Ureter (tissue), 1 donor: ENCODE measurements around the gene GSTM5. TPM values are rescaled to one million over a fixed set of nuclear protein-coding genes. Genes with fewer than 3 reads are reported as not detected.
"Not testable (repeated sequence)": the region's sequence is repeated elsewhere in the genome, so short reads cannot be mapped to it uniquely, and the experiment has no call there.

Experiments
- DNase-seq: peaks from one replicate; pipeline ENCODE4 v3.0.0-alpha.2; 2020; ENCODE audit warnings: low spot score
- total RNA-seq: library from RNA; stranded (reverse); gene quantifications from one replicate; pipeline ENCODE4 v1.2.4, GENCODE V29; 2023
- donor health status: DM: yes; HTN: yes; CAD: no.

GSTM5 gene
- 11.6 TPM for total RNA-seq

DNA sequence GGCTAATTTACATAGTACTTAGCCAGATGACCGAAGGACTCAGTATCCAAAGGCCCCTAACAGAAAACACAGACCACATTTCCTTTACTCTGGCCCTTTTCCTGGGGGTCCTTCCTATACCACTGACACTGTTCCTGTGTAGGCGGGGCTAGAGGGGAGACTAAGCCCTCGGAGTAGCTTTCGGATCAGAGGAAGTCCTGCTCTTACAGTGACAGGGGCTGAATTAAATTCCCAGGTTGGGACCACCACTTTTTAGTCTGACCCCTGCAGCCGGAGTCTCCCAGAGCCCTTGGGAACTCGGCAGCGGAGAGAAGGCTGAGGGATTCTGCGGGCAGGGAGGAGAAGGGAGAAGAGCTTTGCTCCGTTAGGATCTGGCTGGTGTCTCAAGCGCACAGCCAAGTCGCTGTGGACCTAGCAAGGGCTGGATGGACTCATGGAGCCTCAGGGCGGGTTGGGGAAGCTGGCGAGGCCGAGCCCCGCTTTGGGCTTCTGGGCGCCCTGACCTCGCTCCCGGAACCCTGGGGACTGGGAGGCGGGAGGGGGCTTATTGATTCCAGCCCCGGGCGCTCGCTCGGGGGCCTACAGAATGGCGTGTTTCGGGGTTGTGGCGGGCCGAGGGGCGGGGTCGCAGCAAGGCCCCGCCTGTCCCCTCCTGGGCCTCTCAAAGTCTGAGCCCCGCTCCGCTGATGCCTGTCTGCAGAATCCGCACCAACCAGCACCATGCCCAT, at the start of gene GSTM5:
GSTM5 (plus strand) TSS at position 659 of the 728 bp plus-strand sequence; CDS start at position 721, 62 bp downstream.
- DNase-seq: not testable (repeated sequence)

DNA sequence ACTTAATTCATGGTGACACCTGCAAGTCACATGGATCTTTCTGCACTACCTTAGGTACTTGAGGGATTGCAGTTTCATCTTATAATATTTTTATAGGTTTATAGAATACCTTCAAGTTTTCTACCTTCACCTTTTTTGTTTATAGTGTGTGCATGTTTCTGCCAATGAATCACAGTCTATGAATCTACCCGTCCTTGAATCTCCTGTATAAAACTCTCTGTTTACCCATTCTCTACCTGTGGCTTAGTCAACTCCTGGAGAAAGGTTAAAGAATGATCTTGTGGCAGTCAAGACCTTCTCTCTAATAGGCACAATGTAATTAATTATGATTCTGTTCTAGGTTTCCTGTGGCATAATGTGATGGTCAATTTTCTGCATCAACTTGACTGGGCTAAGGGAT, 47.4 kb upstream of the GSTM5 start:
- no peak for DNase-seq

DNA sequence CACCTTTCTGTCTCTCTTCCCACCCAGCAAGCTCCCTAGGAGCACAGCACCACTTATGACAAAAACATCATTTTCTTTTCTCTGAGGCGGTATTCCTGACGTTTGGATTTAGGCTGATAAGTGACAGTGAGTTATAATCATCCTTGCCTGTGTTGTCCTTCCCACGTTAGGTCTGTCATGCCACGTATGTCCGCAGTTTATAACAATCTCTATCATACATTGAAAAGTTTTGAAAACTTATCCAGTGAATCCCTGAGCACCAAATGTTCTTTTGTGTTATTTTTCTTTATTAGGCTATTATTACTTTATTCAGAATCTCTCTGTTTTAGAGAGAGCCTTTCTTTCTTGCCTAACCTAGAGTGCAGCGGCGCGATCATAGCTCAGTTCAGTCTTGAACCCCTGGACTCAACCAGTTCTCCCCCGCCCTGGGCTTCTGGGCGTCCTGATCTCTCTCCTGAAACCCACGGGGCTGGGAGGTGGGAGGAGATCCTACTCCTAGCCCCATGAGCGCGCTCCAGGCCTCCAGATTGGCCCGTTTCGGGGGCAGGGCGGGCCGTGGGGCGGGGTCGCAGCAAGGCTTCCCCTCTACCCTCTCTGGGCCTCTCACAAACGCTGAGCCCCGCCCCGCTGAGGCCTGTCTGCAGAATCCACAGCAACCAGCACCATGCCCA, 44.5 kb upstream of the GSTM5 start, which contains the start of gene GSTM2:
GSTM2 (plus strand) TSS at position 606 of the 671 bp plus-strand sequence; CDS start at position 665, 59 bp downstream.
- DNase-seq: peak; percentile 93

- DNase-seq: no peak
Observed at GRCh38 chr1:109668123-109668775, 43.8 kb upstream of the GSTM5 start.

- DNase-seq: no peak
Observed at GRCh38 chr1:109669246-109669948, 42.7 kb upstream of the GSTM5 start.

DNA sequence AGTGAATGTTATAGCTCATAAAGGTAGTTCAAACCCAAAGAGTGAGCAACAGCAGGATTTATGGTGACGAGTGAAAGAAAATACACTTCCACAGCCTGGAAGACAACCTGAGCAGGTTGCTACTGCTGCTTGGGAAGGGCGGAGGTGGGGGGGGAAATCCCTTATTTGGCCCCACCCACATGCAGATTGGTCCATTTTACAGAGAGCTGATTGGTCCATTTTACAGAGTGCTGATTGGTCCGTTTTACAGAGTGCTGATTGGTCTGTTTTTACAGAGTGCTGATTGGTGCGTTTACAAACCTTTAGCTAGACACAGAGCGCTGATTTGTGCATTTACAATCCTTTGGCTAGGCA, 42.1 kb upstream of the GSTM5 start:
- DNase-seq: not testable (repeated sequence)

- DNase-seq: no peak
Observed at GRCh38 chr1:109671067-109671466, 41.0 kb upstream of the GSTM5 start.

DNA sequence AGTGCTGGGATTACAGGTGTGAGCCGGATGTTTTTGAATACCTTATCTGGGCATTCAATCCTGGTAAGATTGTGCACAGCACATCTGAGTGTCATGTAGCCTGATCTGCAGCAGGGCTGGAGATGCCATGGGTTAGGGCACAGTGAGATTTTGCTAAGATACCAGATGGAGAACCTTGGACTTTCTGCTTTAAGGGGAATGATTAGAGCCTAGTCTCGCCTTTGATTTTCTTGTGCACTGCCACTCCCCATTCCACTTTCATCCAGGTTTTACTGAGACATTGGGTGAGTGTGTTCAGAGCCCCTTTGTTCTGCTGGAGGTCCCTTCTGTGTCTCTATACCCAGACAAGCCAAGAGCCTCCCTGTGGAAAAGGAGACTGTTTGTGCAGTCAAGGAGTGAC, 38.2 kb upstream of the GSTM5 start:
- not testable (repeated sequence) for DNase-seq

- DNase-seq: not testable (repeated sequence)
Observed at GRCh38 chr1:109676683-109677381, 35.2 kb upstream of the GSTM5 start.

- no peak for DNase-seq
Observed at GRCh38 chr1:109677459-109677858, 34.6 kb upstream of the GSTM5 start.

- DNase-seq: not testable (repeated sequence)
Observed at GRCh38 chr1:109678637-109679036, 33.4 kb upstream of the GSTM5 start.

GRCh38 chr1:109684777-109685176, 27.3 kb upstream of the GSTM5 start:
- DNase-seq: not testable (repeated sequence)

GRCh38 chr1:109685399-109685798, 26.7 kb upstream of the GSTM5 start:
- DNase-seq: not testable (repeated sequence)

DNA sequence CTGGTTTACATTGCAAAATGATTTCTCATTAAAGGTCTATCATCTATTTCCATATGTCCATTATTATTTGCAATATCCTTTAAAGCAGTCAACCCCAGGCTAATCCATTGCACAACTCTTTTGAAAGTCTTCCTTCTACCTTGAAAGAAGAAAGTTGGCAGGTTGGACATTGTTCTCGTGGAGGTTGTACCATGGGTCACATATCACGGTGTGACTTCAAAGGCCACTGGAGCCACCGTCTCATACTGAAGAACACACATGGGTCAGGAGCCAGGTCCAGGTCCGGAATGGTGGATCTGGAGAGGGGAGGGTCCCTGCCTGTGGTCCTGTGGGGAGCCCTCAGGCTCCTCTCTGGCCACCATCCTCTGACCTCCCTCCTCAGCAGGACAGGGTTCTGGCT, 26.2 kb upstream of the GSTM5 start:
- not testable (repeated sequence) for DNase-seq

DNA sequence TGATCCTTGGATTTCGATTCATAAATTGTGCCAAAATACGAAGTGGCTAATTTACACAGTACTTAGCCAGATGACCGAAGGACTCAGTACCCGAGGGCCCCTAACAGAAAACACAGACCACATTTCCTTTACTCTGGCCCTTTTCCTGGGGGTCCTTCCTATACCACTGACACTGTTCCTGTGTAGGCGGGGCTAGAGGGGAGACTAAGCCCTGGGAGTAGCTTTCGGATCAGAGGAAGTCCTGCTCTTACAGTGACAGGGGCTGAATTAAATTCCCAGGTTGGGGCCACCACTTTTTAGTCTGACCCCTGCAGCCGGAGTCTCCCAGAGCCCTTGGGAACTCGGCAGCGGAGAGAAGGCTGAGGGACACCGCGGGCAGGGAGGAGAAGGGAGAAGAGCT, 24.9 kb upstream of the GSTM5 start:
- DNase-seq: not testable (repeated sequence)

- DNase-seq: no peak
Observed at GRCh38 chr1:109687641-109688499, 24.2 kb upstream of the GSTM5 start, which contains the start of gene GSTM1. TSS of gene GSTM1 (plus strand) at chr1:109687817. CDS start at chr1:109687874, 57 bp downstream.

- DNase-seq: no peak
Observed at GRCh38 chr1:109689844-109690405, 22.1 kb upstream of the GSTM5 start.

DNA sequence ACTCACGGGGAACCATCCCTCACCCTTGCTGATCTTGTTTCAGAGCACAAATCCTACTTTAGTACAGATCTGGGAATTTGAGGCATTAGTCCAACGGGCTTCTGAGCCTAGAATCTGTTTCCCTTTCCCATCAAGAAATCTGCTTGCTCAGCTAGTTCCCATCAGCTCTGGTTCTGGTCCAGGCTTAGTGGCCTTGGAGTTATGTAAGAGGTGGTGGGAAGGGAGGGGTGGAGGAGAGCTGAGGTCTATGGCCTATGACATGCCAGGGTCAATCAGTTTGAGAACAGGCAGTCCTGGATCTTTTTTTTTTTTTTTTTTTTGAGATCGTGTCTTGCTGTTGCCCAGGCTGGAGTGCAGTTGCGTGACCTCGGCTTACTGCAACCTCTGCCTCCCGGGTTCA, 20.3 kb upstream of the GSTM5 start:
- DNase-seq: no peak

DNA sequence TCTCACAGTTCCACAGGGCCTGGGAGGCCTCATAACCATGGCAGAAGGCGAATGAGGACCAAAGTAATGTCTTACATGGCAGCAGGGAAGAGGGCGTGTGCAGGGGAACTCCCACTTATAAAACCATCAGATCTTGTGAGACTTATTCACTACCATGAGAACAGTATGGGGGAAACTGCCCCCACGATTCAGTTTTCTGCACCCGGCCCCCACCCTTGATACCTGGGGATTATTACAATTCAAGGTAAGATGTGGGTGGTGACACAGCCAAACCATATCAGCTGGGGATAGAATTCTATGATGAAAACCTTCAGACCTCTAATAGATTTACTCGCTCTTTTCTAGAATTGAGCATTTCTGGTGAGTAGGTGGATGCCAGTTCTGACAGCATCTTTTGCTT, 17.7 kb upstream of the GSTM5 start:
- not testable (repeated sequence) for DNase-seq

DNA sequence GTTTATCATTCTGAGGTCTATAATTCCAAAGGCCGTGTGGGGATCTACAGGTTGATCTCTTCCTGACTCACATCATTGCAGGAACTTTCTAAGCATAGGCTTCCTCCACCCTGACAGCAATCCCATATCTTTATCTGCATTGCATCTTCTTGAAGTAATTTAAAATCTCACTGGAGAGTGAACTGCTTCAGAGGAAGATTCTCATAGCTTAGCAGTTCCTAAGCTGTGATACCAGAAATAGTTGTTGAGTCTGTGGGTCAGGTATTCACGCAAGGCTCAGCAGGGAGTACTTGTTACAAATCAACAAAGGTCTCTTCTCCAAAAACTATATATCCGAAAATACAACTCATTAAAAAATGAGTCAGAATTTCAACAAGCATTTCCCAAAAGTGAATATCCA, 16.9 kb upstream of the GSTM5 start:
- not testable (repeated sequence) for DNase-seq
